Embryonic facial prominence (tissue), 1 donor: ENCODE measurements around the gene TRERF1.

Experiments
- DNase-seq: peaks from one replicate; pipeline ENCODE4 v3.0.0-alpha.2; 2016; ENCODE audit errors: extremely low spot score

The TRERF1 gene

GRCh38 chr6:42366011-42366705, 85.6 kb downstream of the TRERF1 start:
- no peak for DNase-seq

DNA sequence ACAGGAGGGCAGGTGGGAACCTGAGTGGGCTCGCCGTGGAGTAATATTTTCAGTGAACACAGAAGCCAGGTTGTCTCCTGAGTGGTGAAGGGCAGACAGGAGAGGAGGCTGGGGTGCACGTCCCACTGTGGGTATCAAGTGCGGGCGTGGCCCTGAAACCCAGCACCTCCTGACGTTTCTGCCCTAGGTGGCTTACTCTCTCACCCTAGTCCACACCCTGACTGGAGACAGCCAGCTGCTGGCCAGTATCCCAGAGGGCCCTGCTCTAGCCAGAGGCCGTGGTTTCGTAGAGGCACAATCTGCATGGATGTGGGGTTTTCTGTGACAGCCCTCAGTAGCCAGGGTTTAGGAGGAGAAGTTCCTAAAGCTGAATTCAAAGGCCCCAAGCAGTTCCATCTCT, 86.7 kb downstream of the TRERF1 start:
- DNase-seq: no peak

DNA sequence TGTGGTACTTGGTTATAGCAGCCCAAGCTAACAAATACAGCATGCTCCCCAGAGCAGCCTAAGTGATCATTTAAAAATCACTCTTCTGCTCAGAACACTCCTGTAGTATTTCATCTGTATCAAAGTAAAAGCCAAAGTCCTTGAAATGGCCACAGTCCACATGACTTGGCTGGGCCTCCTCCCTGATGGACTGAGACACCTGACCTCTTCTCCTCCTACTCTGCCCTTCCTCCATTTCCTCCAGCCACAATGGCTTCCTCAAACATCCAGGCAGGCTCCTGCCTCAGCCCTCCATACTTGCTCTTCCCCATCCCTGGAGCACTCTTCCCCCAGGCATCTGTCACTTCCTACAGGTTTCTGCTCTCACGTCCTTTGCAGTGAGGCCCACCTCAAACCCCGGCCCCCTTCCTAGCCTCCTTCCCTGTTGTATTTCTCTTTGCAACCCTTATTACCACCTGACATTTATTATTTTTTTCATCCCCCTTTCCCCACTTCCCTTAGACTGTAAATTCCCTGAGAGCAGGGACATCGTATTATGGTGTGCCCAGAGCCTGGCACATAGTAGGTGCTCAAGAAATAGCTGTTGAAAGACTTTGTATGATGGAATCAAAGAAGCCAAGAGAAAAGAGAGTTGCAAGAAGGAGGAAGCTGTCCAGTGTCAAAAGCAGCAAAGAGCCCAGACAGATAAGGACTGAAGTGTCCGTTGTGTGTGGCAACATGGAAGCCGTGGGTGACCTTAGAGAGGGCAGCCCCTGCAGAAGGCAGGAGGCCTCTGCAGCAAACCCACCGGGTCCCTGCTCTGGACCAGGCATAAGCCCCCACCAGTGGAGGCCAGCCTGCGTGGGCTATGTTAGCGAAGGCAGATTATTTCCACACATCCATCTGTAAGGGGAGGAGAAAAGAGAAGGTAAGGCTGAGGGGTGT, 87.5 kb downstream of the TRERF1 start:
- no peak for DNase-seq

DNA sequence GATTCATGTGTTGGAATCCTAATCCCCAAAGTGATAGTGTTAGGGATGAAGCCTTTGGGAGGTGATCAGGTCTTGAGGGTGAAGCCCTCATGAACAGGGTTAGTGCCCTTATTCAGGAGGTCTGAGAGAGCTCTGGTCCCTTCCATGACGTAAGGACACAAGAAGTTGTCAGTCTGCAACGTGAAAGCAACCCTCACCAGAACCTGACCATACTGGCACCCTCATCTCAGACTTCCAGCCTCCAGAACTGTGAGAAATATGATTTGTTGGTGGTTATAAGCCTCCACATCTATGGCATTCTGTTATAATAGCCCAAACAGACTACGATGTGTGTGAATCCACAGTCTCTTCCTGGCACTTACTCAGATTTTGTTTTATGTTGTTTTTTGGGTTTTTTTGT, 90.7 kb downstream of the TRERF1 start:
- no peak for DNase-seq

- DNase-seq: no peak
Observed at GRCh38 chr6:42359021-42359420, 92.7 kb downstream of the TRERF1 start.

GRCh38 chr6:42355416-42355815, 96.3 kb downstream of the TRERF1 start:
- DNase-seq: no peak

- DNase-seq: no peak
Observed at GRCh38 chr6:42354702-42355101, 97.0 kb downstream of the TRERF1 start.

GRCh38 chr6:42352856-42353564, 98.7 kb downstream of the TRERF1 start:
- no peak for DNase-seq

GRCh38 chr6:42350911-42351310, 100.8 kb downstream of the TRERF1 start:
- DNase-seq: no peak

DNA sequence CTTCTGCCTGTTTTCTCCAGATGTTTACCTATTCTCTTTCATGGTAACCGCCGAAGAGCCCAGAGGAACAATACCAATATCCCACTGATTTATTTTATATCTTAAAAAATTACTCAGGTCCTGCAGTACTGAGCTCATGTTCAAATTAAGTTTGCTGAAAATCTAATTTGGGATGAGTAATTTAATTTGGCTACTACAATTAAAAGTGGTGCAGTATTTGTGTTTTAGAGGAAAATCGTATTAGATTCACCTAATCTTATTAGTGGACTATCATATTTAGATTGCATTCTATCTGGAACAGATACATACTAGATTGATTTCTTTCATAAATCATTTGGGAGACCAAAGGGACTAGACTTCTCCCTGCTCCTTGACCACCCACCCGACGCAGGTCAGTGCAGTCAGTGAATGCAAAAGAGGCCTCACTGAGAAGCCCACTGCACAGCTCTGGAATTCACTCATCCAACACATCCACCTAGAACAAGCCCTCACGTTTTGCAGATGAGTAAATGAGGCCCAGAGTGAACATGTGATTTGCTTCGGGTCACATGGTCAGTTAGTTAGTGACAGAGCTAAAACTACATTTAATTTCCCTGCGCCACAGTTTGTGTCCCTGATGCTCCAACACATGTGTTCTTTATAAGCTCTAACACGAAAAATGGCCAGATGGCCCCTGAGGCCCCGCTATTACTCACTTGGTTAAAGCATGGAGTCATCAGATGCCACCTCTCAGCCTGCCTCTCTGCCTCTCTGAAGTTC, 101.8 kb downstream of the TRERF1 start:
- DNase-seq: no peak

DNA sequence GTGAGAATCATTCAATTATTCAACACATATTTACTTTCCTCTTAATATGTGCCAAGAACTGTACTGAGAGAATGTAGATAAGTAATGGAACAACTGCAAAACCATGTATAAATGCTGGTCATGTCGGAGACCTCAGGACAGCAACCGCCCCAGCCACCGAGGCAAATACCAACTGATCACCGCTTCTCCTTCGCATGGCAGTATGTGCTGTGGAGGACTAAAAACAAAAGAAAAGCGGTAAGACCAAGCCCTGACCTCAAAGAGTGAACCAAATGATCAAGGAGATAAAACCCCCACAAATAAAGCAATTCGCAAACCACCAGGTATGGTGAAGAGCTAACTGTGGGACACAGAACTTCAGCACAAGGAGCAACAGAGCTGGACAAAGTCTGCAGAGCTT, 104.3 kb downstream of the TRERF1 start:
- no peak for DNase-seq

GRCh38 chr6:42345696-42346416, 105.9 kb downstream of the TRERF1 start:
- no peak for DNase-seq

DNA sequence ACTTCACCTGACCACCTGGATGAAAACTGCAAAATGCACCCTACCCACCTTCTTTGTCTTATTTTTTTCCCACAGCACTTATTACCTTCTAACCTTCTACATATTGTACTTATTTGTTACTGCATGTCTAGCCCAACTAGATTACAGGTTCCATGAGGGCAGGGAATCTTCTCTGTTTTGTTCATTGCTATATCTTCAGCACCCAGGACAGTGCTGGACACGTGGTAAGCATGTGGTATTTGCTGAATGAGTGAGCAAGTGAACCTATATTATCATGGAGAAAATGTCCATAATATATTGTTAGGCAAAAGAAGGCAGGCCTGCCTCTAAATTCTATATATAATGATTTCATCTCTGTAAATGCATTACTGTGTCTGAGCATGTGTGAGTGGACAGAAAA, 107.0 kb downstream of the TRERF1 start:
- DNase-seq: no peak

GRCh38 chr6:42341771-42342553, 109.8 kb downstream of the TRERF1 start:
- no peak for DNase-seq

DNA sequence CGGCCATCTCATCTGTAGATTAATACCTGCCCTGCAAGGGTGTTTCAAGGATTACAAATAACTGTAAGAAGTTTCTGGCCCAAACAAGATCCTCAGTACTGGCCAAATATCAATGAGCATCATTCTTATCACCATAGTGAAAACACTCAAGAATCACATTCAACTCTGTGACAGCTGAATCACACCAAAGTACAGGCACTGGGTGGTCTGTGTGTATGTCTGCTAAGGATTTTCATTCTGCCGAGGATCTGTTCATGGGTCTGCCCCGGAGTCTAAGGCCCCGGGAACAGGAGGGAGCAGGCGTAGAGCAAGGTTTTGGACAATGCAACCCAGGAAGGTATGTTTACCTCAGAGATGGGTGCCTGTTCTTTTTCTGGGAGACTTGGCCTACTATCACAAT, 110.5 kb downstream of the TRERF1 start:
- DNase-seq: no peak

GRCh38 chr6:42340511-42340910, 111.2 kb downstream of the TRERF1 start:
- no peak for DNase-seq

DNA sequence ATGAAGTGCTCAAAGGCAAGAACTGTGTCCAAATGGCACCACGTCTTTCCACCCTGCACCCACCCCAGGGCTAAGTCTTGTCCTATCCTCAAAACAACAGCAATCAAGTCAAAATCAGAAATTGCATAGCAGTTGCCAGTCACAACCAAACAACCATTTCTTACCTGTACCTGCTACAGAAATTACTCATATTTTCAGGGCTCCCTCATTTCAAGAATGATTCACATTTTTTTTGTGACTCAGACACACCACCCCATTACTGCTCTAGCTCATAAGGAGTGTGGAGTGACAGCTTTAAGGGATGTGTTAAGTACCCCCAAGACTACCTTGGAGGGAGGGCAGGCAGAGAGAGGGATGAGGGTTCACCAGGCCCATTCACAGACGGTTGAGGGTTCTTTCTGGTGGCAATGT, 111.7 kb downstream of the TRERF1 start:
- no peak for DNase-seq

DNA sequence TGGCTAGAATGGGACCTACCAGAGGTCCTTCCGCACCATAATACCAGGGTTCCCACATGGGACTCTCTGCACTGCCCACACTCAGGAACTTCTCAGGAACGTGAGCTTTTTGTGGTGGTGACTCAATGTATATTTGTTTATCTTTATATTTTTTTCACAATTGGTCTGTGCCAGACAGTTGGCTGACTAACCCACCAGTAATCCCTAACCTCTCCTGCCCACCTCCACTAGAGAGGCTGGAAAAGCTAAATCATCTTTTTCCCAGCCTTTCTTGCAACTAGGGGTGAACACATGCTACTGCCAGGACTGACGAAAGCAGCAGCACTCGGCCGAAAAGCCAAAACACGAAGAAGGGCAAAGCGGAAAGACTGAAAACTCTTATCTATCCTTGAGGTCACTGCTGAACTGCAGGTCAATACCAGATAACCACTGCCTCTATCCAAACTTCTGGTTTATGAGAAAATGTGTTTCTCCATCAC, 112.9 kb downstream of the TRERF1 start:
- DNase-seq: no peak

GRCh38 chr6:42337985-42338743, 113.6 kb downstream of the TRERF1 start:
- no peak for DNase-seq
